HepG2 (cell line): ENCODE results near the gene FAT1. TPM values are rescaled to one million over a fixed set of nuclear protein-coding genes. Genes with fewer than 3 reads are reported as not detected.

ENCODE experiments used
- ATAC-seq: fragments of 200-7000 bp; cut with Tn5 transposase; 3 replicates; pipeline ENCODE4 v1.9.1; 2020; ENCODE audit warnings: mild to moderate bottlenecking, moderate library complexity
- BruUV-seq: library from RNA; stranded (reverse); fragments of 400-500 nt; replicated peaks from 2 replicates; lab custom pipeline; 2021; lab: Mats Ljungman, UMichigan
- CTCF ChIA-PET: fragments of 300-600 bp; formaldehyde crosslinking; extraction: SDS; loops from one replicate; lab custom pipeline; 2021; ENCODE audit warnings: low total read pairs, inconsistent platforms, low intra/inter-chr PET ratio; lab: Yijun Ruan, JAX
- POLR2A ChIA-PET: fragments of 350-600 bp; sonication (Branson Sonifier 250); formaldehyde crosslinking; loops from one replicate; lab custom pipeline; 2020; ENCODE audit warnings: antibody characterized with exemption, inconsistent platforms; lab: Yijun Ruan, JAX
- DNase-seq: peaks from one replicate; pipeline ENCODE4 v3.0.0-alpha.2; 2015; ENCODE audit warnings: low spot score
- FAIRE-seq: peaks from 3 replicates; lab custom pipeline; 2011; peaks lifted over from hg19 to GRCh38; lab: Jason Lieb, UNC
- H2AFZ ChIP-seq: one replicate; pipeline ENCODE4 v1.6.1; 2011; ENCODE audit warnings: low read length, inconsistent platforms
- H3K27ac ChIP-seq: fragments of 300-600 bp; 3 replicates; pipeline ENCODE4 v1.8.0; 2011; ENCODE audit warnings: mixed run types, mild to moderate bottlenecking, mixed read lengths, low read length, inconsistent platforms; ENCODE audit not compliant: insufficient read depth; ENCODE audit errors: extremely low read length
- H3K27me3 ChIP-seq, 2 experiments: fragments of 200-600 bp in 1 of 2; 2 replicates in 1 of 2; 3 replicates in 1 of 2; pipeline versions ENCODE4 v1.6.0 to v1.8.0; 2011; ENCODE audit warnings: low read length in 2 of 2, mild to moderate bottlenecking in 2 of 2, moderate library complexity in 2 of 2, inconsistent platforms in 1 of 2; ENCODE audit not compliant: insufficient read depth in 2 of 2, control insufficient read depth in 1 of 2
- H3K36me3 ChIP-seq, 2 experiments: fragments of 200-600 bp in 1 of 2; replicated peaks in 1 of 2; 2 replicates in 1 of 2; 3 replicates in 1 of 2; pipeline versions ENCODE4 v1.5.1 to v1.8.0; 2011; ENCODE audit warnings: low read length in 2 of 2, inconsistent platforms in 1 of 2; ENCODE audit not compliant: insufficient read depth in 2 of 2, control insufficient read depth in 1 of 2
- H3K4me1 ChIP-seq: 2 replicates; pipeline ENCODE4 v1.5.1; 2012; ENCODE audit warnings: low read length, inconsistent platforms; ENCODE audit not compliant: insufficient read depth
- H3K4me2 ChIP-seq: 2 replicates; pipeline ENCODE4 v1.6.0; 2011; ENCODE audit warnings: low read depth, low read length, inconsistent platforms
- H3K4me3 ChIP-seq, 3 experiments: fragments of 200-600 bp in 1 of 3; sonication (generic), shearing (Covaris generic) in 1 of 3; replicated peaks in 1 of 3; 2 replicates each; pipeline ENCODE4 v1.5.1; 2011 to 2016; ENCODE audit warnings: low read length in 3 of 3, inconsistent platforms in 2 of 3, low read depth in 2 of 3, mild to moderate bottlenecking in 2 of 3, control low read depth in 1 of 3, mixed read lengths in 1 of 3; ENCODE audit not compliant: insufficient read depth in 1 of 3
- H3K79me2 ChIP-seq: one replicate; pipeline ENCODE4 v1.6.1; 2011; ENCODE audit warnings: low read length, inconsistent platforms; ENCODE audit not compliant: insufficient read depth
- H3K9ac ChIP-seq: 2 replicates; pipeline ENCODE4 v1.6.0; 2011; ENCODE audit warnings: mild to moderate bottlenecking, low read depth, low read length, inconsistent platforms; ENCODE audit not compliant: insufficient read depth
- H3K9me3 ChIP-seq: 2 replicates; pipeline ENCODE4 v1.5.1; 2012; ENCODE audit warnings: mild to moderate bottlenecking, low read length
- H4K20me1 ChIP-seq: 2 replicates; pipeline ENCODE4 v1.6.0; 2011; ENCODE audit warnings: inconsistent platforms, mild to moderate bottlenecking, low read length, moderate library complexity; ENCODE audit not compliant: insufficient read depth
- AGO2 ChIP-seq: fragments of 200-400 bp; formaldehyde crosslinking; optimal IDR thresholded peaks from 2 replicates; pipeline ENCODE3; 2017; ENCODE audit warnings: mild to moderate bottlenecking, low read depth, low read length, moderate library complexity
- HMGXB3 ChIP-seq: sonication (generic); formaldehyde crosslinking; IDR thresholded peaks from 2 replicates; pipeline ENCODE4 v1.4.0; 2020; ENCODE audit warnings: missing genetic modification reagents, borderline replicate concordance
- RBM22 ChIP-seq: fragments of 200-400 bp; formaldehyde crosslinking; optimal IDR thresholded peaks from 2 replicates; pipeline ENCODE3; 2017; ENCODE audit warnings: mild to moderate bottlenecking, low read length, moderate library complexity
- RERE ChIP-seq: IDR thresholded peaks from 2 replicates; pipeline ENCODE4 v1.6.1; 2016; ENCODE audit warnings: low read depth, missing genetic modification reagents, missing compliant biosample characterization
- SP1 ChIP-seq, 2 experiments: fragments of 450-650 bp in 1 of 2; sonication (generic) in 1 of 2; formaldehyde crosslinking in 1 of 2; IDR thresholded peaks; 2 replicates each; pipeline versions ENCODE4 v1.4.0 to v1.6.1; 2016 to 2020; ENCODE audit warnings: missing genetic modification reagents in 1 of 2
- ZMAT5 ChIP-seq: sonication (generic); formaldehyde crosslinking; IDR thresholded peaks from 2 replicates; pipeline ENCODE4 v1.5.0; 2020; ENCODE audit warnings: mild to moderate bottlenecking, low read depth, missing genetic modification reagents, borderline replicate concordance
- ZNF687 ChIP-seq: sonication (generic); formaldehyde crosslinking; IDR thresholded peaks from 2 replicates; pipeline ENCODE4 v1.5.1; 2020; ENCODE audit warnings: mild to moderate bottlenecking, missing genetic modification reagents, moderate library complexity
- ZNF713 ChIP-seq: sonication (generic); formaldehyde crosslinking; IDR thresholded peaks from 2 replicates; pipeline ENCODE4 v1.4.0; 2020; ENCODE audit warnings: mild to moderate bottlenecking, missing genetic modification reagents
- ZNF768 ChIP-seq: sonication (generic); formaldehyde crosslinking; IDR thresholded peaks from 2 replicates; pipeline ENCODE4 v1.4.0; 2020; ENCODE audit warnings: missing genetic modification reagents
- WGBS: methylation state at CpG from one replicate; pipeline ENCODE4 v1.1.6; 2017; ENCODE audit warnings: low lambda C conversion rate; 5-methylcytosine and 5-hydroxymethylcytosine counted together
- in situ Hi-C: cut with HindIII; loops from 2 replicates; pipeline ENCODE4 v1.10.0; 2017; ENCODE audit warnings: low pct_unique_long_range_greater_than_20kb; ENCODE audit not compliant: extremely low pct_ligation_motif_present
- intact Hi-C: fragments of 100-400 bp; cut with micrococcal nuclease; formaldehyde crosslinking; loops from one replicate; pipeline ENCODE4 v1.10.0; 2022; ENCODE audit not compliant: unreplicated experiment
- polyA plus RNA-seq, 8 experiments: library from polyadenylated mRNA; depleted of rRNA in 3 of 8; stranded (reverse) in 7 of 8; unstranded in 1 of 8; fragments of >200 nt; fragmentation: Illumina TruSeq in 4 of 8; extraction: Trizol in 4 of 8; gene quantifications; 2 replicates each; pipeline versions ENCODE4 v1.2.1 to v1.2.3, GENCODE V29; 2011 to 2016; ENCODE audit warnings: low read depth in 4 of 8, missing spikeins in 1 of 8, mixed read lengths in 1 of 8; ENCODE audit not compliant: insufficient read depth in 1 of 8
- total RNA-seq, 5 experiments: library from RNA; depleted of rRNA; stranded (reverse); fragments of >200 nt; fragmentation: Illumina TruSeq; extraction: Trizol; gene quantifications; 2 replicates each; pipeline ENCODE4 v1.2.3, GENCODE V29; 2016; ENCODE audit warnings: low read depth in 1 of 5

Gene FAT1
- total and polyA plus RNA-seq, 2 of the 13 experiments (the other 11 are each of a cell fraction or from before 2014, with no cell fraction given) = 185 to 216 TPM

GRCh38 chr4:186698525-186698924 is 25.1 kb downstream of the FAT1 start:
- intact Hi-C loops (loop anchor here (2.0 kb wide), 1 partner anchor 14 kb away; no protein-coding TSS in a partner anchor), in situ Hi-C loops (no loop called here)
- H3K79me2 ChIP-seq = peaks cover 100% of the 10 kb centered on the region
- WGBS = 90% methylated on average over 17 of the region's 17 CpGs
- peak overlapping the region in 1 of 3 experiments; percentile 25; a peak in 1 of 6 replicates for H3K4me3 ChIP-seq
- DNase-seq (no peak), FAIRE-seq (no peak), ATAC-seq (peak; percentile 40)
- H3K27me3 ChIP-seq = no peaks in the 10 kb centered on the region
- POLR2A ChIA-PET = interaction anchor here (1.9 kb wide), 1 partner anchor 13 kb away, joined by 8 read pairs; no protein-coding TSS in a partner anchor
- peaks cover 13 to 25% of the 10 kb centered on the region in 2 experiments for H3K36me3 ChIP-seq
- H3K27ac ChIP-seq = peak overlapping the region; percentile 48
- peak overlapping the region; percentile 40 for H3K4me2 ChIP-seq
- peaks cover 88% of the 10 kb centered on the region for H3K4me1 ChIP-seq
- peaks cover 68% of the 10 kb centered on the region for H4K20me1 ChIP-seq
- no peak overlapping the region for H3K9ac ChIP-seq
- no peaks in the 10 kb centered on the region for H3K9me3 ChIP-seq
- CTCF ChIA-PET = no interaction called here
- BruUV-seq = no TSS peak
- H2AFZ ChIP-seq = no peak overlapping the region
- peak; percentile 69 for TF ChIP-seq RBM22
- peak; percentile 55 for TF ChIP-seq ZNF687 (CRISPR knock-in tag)
- TF ChIP-seq ZNF713 (CRISPR knock-in tag) = no peak
- peak; percentile 22 for TF ChIP-seq AGO2
- no peak for TF ChIP-seq ZMAT5 (CRISPR knock-in tag)
- no peak for TF ChIP-seq SP1 (IDR thresholded peaks at IDR 0.05)
- TF ChIP-seq SP1 (CRISPR knock-in tag; IDR thresholded peaks at IDR 0.05) = no peak
- no peak for TF ChIP-seq HMGXB3 (CRISPR knock-in tag)
- no peak for TF ChIP-seq RERE (CRISPR knock-in tag)
- TF ChIP-seq ZNF768 (CRISPR knock-in tag) = 0 out of 2 replicates have a peak, but pooled peaks have one; percentile 24
